HUES64 (cell line): ENCODE data around the gene EFNB3.

Source experiments
- H3K27ac ChIP-seq: 2 replicates; pipeline ENCODE4 v1.7.0; 2013; ENCODE audit warnings: low read depth, low read length, inconsistent platforms
- H3K27me3 ChIP-seq: 2 replicates; pipeline ENCODE4 v1.6.1; 2013; ENCODE audit warnings: mild to moderate bottlenecking, low read length; ENCODE audit not compliant: insufficient read depth
- H3K36me3 ChIP-seq: 2 replicates; pipeline ENCODE4 v1.6.1; 2013; ENCODE audit warnings: mild to moderate bottlenecking, low read length; ENCODE audit not compliant: insufficient read depth
- H3K4me1 ChIP-seq: 2 replicates; pipeline ENCODE4 v1.6.1; 2013; ENCODE audit warnings: mild to moderate bottlenecking, low read length, moderate library complexity; ENCODE audit not compliant: insufficient read depth
- H3K4me3 ChIP-seq: 2 replicates; pipeline ENCODE4 v1.5.1; 2013; ENCODE audit warnings: mild to moderate bottlenecking, low read length, moderate library complexity
- H3K9ac ChIP-seq: 2 replicates; pipeline ENCODE4 v1.6.1; 2013; ENCODE audit warnings: mild to moderate bottlenecking, low read depth, low read length
- H3K9me3 ChIP-seq: 2 replicates; pipeline ENCODE4 v1.6.1; 2013; ENCODE audit warnings: low read depth, low read length; ENCODE audit not compliant: insufficient read depth
- WGBS: fragments of 150-250, 120-280 bp; methylation state at CpG from one replicate; pipeline ENCODE4 v1.1.7; 2013; ENCODE audit warnings: missing lambda C conversion rate; 5-methylcytosine and 5-hydroxymethylcytosine counted together

The EFNB3 gene

DNA sequence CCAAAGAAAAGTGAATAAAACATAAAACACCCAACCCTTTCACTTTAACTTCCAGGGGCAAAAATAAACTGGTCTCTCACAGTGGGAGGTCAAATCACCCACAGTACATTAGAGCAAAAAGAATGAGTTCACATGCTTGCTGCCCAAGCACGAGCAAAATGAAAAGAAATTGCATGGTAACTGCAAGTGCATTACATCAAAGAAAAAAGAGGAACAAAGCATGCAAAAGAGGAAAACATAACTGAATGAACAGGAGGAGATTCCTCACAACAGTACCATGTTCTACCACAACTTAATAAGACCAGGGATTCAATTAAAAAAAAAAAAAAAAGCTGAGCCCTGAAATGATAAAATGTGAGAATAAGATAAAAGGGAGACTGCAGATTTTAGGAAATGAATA lies 24.8 kb downstream of the EFNB3 start:
- Histone ChIP-seq H3K9ac (no peak overlapping the region), H3K27ac (no peak overlapping the region), H3K4me1 (no peaks in the 10 kb centered on the region), H3K4me3 (no peak overlapping the region), H3K36me3 (no peaks in the 10 kb centered on the region), H3K27me3 (no peaks in the 10 kb centered on the region), H3K9me3 (no peaks in the 10 kb centered on the region)
- 63% methylated on average over 1 of the region's 1 CpG for whole genome bisulfite sequencing

DNA sequence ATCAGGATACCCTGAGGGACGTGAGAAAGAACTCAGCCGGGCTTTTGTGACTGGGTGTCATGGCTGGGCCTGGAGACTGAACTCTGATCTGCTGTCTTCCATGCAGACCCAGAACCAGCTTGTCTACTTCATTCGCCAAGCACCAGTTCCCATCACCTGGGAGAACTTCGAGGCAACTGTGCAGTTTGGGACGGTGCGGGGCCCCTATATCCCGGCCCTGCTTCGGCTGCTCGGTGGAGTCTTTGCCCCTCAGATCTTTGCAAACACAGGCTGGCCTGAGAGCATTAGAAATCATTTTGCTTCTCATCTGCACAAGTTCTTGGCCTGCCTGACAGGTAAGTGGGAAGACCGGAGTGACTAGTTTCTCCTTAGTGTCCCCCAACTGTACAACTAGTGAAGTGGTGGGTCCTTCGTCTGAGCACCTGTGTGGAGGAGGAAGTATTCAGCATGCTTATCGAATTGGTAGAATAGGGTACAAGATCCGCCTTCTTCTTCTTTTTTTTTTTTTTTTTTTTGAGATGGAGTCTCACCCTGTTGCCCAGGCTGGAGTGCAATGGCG lies 28.1 kb downstream of the EFNB3 start:
- H3K9me3 ChIP-seq = no peaks in the 10 kb centered on the region
- WGBS = 94% methylated on average over 14 of the region's 14 CpGs
- H3K4me1 ChIP-seq = no peaks in the 10 kb centered on the region
- H3K9ac ChIP-seq = no peak overlapping the region
- H3K27ac ChIP-seq = no peak overlapping the region
- H3K36me3 ChIP-seq = no peaks in the 10 kb centered on the region
- no peak overlapping the region for H3K4me3 ChIP-seq
- H3K27me3 ChIP-seq = peaks cover 10% of the 10 kb centered on the region; the same call in 1 of the 2 replicates

DNA sequence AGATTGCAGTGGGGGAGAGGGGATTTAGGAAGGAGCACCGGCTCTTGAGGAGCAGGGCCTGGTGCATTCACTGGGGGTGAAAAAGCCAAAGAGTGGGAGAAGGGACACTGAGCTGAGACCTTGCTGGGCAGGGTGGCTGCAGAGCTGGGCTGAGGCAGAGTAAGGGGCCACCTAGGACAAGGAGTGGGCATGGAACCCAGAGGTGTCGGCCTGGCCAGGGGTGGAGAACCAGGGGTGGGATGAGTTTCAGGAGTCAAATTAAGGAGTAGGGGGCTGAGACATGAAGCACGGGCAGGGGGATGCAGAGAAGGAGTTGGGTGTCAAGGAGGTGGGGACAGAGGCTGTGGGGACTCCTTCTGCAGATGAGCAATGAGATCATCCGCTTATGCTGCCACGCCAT lies 32.6 kb downstream of the EFNB3 start:
- WGBS = 91% methylated on average over 5 of the region's 5 CpGs
- Histone ChIP-seq H3K27ac (no peak overlapping the region), H3K9ac (no peak overlapping the region), H3K9me3 (no peaks in the 10 kb centered on the region), H3K4me3 (no peak overlapping the region), H3K4me1 (no peaks in the 10 kb centered on the region), H3K36me3 (no peaks in the 10 kb centered on the region), H3K27me3 (peaks cover 13% of the 10 kb centered on the region; the same call in 1 of the 2 replicates)

DNA sequence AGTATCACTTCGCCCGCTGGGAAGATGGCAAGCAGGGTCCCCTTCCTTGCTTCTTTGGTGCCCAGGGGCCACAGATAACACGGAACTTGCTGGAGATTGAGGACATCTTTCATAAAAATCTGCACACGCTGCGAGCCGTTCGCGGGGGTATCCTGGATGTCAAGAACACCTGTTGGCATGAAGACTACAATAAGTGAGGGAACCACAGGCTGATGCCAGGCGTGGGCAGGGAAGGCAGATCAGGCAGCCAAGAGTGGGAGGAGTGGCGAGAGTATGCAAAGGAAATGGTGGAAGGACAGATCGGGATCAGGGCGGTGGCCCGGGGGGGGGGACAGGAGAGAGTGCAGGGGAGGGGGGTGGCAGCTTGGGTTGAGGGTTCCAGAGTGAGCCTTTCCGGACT lies 34.7 kb downstream of the EFNB3 start:
- H3K36me3 ChIP-seq = no peaks in the 10 kb centered on the region
- H3K9me3 ChIP-seq = no peaks in the 10 kb centered on the region
- peaks cover 13% of the 10 kb centered on the region; the same call in 1 of the 2 replicates for H3K27me3 ChIP-seq
- H3K4me3 ChIP-seq = no peak overlapping the region
- H3K9ac ChIP-seq = no peak overlapping the region
- no peak overlapping the region for H3K27ac ChIP-seq
- WGBS = 83% methylated on average over 14 of the region's 14 CpGs
- H3K4me1 ChIP-seq = no peaks in the 10 kb centered on the region

DNA sequence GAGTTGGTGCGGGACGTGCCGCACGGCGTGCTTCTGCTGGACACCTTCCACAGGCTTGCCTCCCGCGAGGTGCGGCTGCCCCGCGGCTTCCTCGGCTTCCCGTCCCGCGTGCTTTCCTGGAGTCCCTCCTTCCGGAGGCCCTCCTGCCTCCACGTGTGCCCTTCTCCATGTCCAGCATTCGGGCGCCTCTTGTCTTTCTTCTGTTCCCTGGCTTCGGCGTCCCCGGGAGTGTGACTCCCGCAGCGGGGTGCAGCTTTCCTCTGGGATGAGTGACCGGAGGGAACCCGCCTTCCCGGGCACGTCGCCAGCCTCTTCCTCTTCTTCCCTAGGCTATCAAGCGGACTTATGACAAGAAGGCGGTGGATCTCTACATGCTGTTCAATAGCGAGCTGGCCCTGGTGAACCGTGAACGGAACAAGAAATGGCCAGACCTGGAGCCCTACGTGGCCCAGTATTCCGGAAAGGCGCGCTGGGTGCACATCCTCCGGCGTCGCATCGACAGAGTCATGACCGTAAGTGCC lies 35.5 kb downstream of the EFNB3 start:
- WGBS = 92% methylated on average over 42 of the region's 42 CpGs
- Histone ChIP-seq H3K4me3 (no peak overlapping the region), H3K9ac (no peak overlapping the region), H3K27me3 (peaks cover 13% of the 10 kb centered on the region; the same call in 1 of the 2 replicates), H3K36me3 (no peaks in the 10 kb centered on the region), H3K4me1 (no peaks in the 10 kb centered on the region), H3K27ac (no peak overlapping the region), H3K9me3 (no peaks in the 10 kb centered on the region)

DNA sequence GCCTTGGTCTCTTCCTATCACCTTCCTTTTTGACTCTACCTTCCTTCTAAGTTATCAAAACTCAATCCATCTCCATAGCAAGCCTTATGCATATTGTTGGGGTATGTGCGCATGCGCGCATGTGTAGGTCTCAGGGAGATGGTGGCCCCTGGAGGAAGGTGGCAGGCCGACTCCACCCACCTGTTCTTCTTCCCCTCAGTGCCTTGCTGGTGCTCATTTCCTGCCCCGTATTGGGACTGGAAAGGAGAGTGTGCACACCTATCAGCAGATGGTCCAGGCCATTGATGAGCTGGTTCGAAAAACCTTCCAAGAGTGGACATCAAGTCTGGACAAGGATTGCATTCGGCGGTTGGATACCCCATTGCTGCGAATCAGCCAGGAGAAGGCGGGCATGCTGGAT lies 37.7 kb downstream of the EFNB3 start:
- Histone ChIP-seq H3K9me3 (no peaks in the 10 kb centered on the region), H3K36me3 (no peaks in the 10 kb centered on the region), H3K9ac (no peak overlapping the region), H3K4me1 (no peaks in the 10 kb centered on the region), H3K27ac (no peak overlapping the region), H3K27me3 (peaks cover 5% of the 10 kb centered on the region; the same call in 1 of the 2 replicates), H3K4me3 (no peak overlapping the region)
- 94% methylated on average over 10 of the region's 10 CpGs for WGBS

DNA sequence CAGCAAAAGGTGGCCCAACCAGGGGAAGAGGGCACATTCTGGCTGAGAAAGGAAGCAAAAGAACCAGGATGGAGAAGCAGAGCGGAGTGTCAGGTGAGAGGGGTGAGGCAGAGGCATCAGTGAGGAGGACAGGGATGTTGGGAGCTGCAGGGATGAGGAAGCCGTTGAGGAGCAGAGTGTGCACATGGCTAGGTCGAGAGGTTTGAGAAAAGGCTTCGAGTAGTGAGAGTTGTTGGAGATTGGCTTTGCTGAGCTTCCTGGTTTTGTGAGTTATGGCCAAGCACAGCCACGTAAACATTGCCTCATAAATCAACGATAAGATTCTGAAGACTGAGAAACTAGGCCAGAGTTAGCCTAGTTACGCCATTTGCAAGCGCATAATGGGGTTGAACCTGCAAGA lies 39.4 kb downstream of the EFNB3 start:
- H3K9ac ChIP-seq = no peak overlapping the region
- H3K9me3 ChIP-seq = no peaks in the 10 kb centered on the region
- H3K27me3 ChIP-seq = peaks cover 3% of the 10 kb centered on the region; the same call in 1 of the 2 replicates
- H3K4me1 ChIP-seq = no peaks in the 10 kb centered on the region
- no peaks in the 10 kb centered on the region for H3K36me3 ChIP-seq
- H3K4me3 ChIP-seq = no peak overlapping the region
- H3K27ac ChIP-seq = no peak overlapping the region
- 91% methylated on average over 8 of the region's 8 CpGs for WGBS

DNA sequence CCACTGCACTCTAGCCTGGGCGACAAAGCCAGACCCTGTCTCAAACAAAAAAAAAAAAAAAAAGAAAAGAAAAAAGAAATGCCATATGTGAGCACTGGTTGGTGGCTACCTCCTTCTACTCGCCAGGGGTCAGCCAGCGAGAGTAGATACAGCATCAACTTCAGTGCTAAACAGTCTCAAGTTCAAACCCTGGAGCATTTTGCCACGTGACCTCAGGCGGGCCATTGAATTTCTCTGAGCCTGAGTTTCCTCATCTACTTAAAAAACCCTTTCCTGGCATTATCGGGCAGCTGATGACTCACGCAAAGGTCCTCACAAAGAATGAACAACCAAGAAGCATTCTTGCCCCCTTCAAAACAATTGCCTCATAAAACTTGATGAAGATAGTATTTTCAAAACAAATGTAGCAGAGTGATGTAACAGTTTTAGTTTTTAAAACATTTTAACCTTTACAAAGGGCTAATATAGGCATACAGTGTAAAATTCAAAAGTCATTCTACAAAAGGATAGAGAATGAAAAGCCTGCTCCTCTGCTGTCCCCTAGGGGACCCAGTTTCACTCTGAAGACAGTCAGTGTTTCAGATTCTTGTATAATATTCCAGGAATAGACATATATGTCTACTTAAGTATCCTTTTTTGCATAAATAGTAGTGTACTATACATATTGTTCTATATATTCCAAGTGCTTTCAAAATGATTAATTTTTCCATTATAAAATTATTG lies 40.9 kb downstream of the EFNB3 start:
- Histone ChIP-seq H3K4me3 (no peak overlapping the region), H3K9ac (no peak overlapping the region), H3K36me3 (no peaks in the 10 kb centered on the region), H3K9me3 (no peaks in the 10 kb centered on the region), H3K27ac (no peak overlapping the region), H3K4me1 (no peaks in the 10 kb centered on the region), H3K27me3 (no peaks in the 10 kb centered on the region)
- 58% methylated on average over 6 of the region's 7 CpGs for WGBS

DNA sequence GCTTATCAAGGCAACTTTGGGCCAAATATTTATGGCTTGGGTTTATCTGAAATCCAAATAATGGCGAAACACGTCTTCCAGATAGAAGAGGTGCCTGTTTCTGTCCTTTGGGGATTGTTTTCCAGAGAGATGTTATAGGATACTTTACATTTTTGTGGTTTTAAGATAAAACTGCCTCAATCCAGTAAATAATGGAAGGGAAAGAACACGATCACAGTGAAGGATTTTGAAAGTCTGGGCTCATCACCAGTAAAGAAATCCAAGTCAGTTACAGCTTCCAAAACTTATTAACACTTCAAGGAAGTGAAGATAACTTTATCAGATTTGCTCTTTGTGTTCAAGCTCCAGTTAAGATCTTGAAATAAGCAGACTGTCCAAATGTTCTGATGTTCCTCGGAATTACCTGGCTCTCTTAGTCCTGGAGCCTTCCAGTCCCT lies 42.7 kb downstream of the EFNB3 start:
- Histone ChIP-seq H3K27me3 (no peaks in the 10 kb centered on the region), H3K9me3 (no peaks in the 10 kb centered on the region), H3K27ac (no peak overlapping the region), H3K36me3 (no peaks in the 10 kb centered on the region), H3K4me1 (no peaks in the 10 kb centered on the region), H3K4me3 (no peak overlapping the region), H3K9ac (no peak overlapping the region)
- 85% methylated on average over 3 of the region's 4 CpGs for WGBS

DNA sequence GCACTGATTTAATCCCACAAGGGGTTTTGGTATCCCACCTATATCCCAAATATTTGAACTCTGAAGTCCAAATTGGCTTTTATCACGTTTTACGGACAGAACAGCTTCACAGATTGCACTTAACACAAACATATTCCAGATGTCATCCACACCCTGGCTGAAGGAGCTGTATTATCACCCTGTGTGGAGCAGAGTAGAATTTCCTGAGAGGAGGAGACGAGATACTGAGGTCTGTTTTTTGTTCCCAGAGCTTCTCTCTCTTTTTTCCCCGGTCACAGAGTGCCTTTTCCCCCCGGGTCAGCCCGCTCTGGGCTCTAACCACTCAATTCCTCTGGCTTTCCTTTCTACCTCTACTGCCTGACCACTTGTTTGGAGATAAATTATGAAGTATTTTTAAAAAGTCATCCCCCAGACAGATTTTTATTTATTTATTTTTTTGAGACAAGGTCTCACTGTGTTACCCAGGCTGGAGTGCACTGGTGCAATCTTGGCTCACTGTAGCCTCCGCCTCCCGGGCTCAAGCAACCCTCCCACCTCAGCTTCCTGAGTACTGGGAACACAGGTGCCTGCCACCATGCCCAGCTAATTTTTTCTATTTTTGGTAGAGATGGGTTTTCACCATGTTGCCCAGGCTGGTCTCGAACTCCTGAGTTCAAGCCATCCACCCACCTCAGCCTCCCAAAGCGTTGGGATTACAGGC lies 43.2 kb downstream of the EFNB3 start:
- no peak overlapping the region for H3K27ac ChIP-seq
- no peak overlapping the region for H3K9ac ChIP-seq
- WGBS = 82% methylated on average over 10 of the region's 10 CpGs

DNA sequence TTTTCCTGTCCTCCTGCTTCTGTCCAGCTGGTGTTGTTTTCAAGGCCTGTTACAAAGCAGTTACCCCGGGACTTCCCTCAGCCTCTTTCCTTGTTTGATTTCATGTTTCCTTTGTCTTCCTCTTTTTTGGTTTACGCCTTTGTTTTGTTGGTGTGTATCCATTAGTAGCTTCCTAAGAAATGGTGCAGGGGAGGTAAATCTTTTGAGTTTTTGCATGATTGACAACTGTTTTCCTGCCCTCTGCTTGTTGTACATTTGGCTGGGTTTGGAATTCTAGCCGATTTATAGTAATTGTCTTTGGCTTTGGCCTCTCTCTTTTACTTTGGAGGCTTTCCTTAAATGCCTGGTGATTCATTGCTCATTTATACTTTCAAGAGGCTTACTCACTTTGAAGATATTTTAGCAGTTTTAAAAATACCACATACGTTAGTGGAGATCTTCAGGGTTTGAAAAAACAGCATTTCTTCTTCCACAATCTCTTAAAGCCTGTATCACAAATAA lies 45.4 kb downstream of the EFNB3 start:
- Histone ChIP-seq H3K9me3 (no peaks in the 10 kb centered on the region), H3K9ac (no peak overlapping the region), H3K4me3 (no peak overlapping the region), H3K27me3 (no peaks in the 10 kb centered on the region), H3K4me1 (no peaks in the 10 kb centered on the region), H3K36me3 (no peaks in the 10 kb centered on the region), H3K27ac (no peak overlapping the region)
- 85% methylated on average over 4 of the region's 4 CpGs for WGBS

More for the DNA sequence above, 43.2 kb downstream of the EFNB3 start:
- H3K4me1 ChIP-seq = no peaks in the 10 kb centered on the region
- no peaks in the 10 kb centered on the region for H3K9me3 ChIP-seq
- H3K27me3 ChIP-seq = no peaks in the 10 kb centered on the region
- H3K4me3 ChIP-seq = no peak overlapping the region
- no peaks in the 10 kb centered on the region for H3K36me3 ChIP-seq
